Liver (tissue), 9 donors: ENCODE data around the gene SNAI3. TPM values are rescaled to one million over a fixed set of nuclear protein-coding genes. Genes with fewer than 3 reads are reported as not detected.

ENCODE experiments used
- DNase-seq: peaks from one replicate; pipeline ENCODE4 v3.0.0-alpha.2; 2017; ENCODE audit warnings: low spot score
- H3K27ac ChIP-seq, 2 donors: one replicate each; pipeline ENCODE4 v1.7.0; 2013; ENCODE audit warnings: inconsistent platforms in 2 of 2, low read length in 2 of 2, control low read depth in 1 of 2, low read depth in 1 of 2, mild to moderate bottlenecking in 1 of 2
- H3K27me3 ChIP-seq, 4 donors: one replicate each; pipeline versions ENCODE4 v1.6.1 to v1.7.0; 2013; ENCODE audit warnings: low read length in 3 of 4, inconsistent platforms in 1 of 4, mild to moderate bottlenecking in 1 of 4, moderate library complexity in 1 of 4; ENCODE audit not compliant: control insufficient read depth in 4 of 4, insufficient read depth in 4 of 4
- H3K36me3 ChIP-seq, 4 donors: one replicate each; pipeline versions ENCODE4 v1.6.1 to v1.7.0; 2013; ENCODE audit warnings: low read length in 3 of 4, mild to moderate bottlenecking in 3 of 4, low read depth in 1 of 4, moderate library complexity in 1 of 4; ENCODE audit not compliant: control insufficient read depth in 4 of 4, insufficient read depth in 3 of 4
- H3K4me1 ChIP-seq, 4 donors: one replicate each; pipeline versions ENCODE4 v1.6.1 to v1.7.0; 2013; ENCODE audit warnings: low read length in 3 of 4, mild to moderate bottlenecking in 3 of 4, moderate library complexity in 1 of 4; ENCODE audit not compliant: control insufficient read depth in 4 of 4, insufficient read depth in 4 of 4
- H3K4me3 ChIP-seq, 3 donors: one replicate each; pipeline versions ENCODE4 v1.6.1 to v1.7.0; 2013; ENCODE audit warnings: low read length in 3 of 3, control low read depth in 1 of 3, low read depth in 1 of 3, mild to moderate bottlenecking in 1 of 3
- H3K9ac ChIP-seq, 2 donors: one replicate each; pipeline ENCODE4 v1.7.0; 2013; ENCODE audit warnings: low read length in 2 of 2, mild to moderate bottlenecking in 2 of 2, moderate library complexity in 2 of 2, control low read depth in 1 of 2, low read depth in 1 of 2
- H3K9me3 ChIP-seq, 4 donors: one replicate each; pipeline versions ENCODE4 v1.6.1 to v1.7.0; 2013; ENCODE audit warnings: low read length in 3 of 4; ENCODE audit not compliant: control insufficient read depth in 4 of 4
- ATF3 ChIP-seq: IDR thresholded peaks from 2 replicates; pipeline ENCODE4 v1.6.1; 2016; ENCODE audit warnings: antibody characterized with exemption
- CTCF ChIP-seq: fragments of 150-350 bp; IDR thresholded peaks from 2 replicates; pipeline ENCODE4 v1.5.1; 2017; ENCODE audit warnings: improper control_type of control experiment, low read depth, low read length; ENCODE audit not compliant: missing input control
- EGR1 ChIP-seq, 2 donors: IDR thresholded peaks; 2 replicates each; pipeline ENCODE4 v1.6.1; 2016 to 2018; ENCODE audit warnings: antibody characterized with exemption in 2 of 2, low read depth in 2 of 2
- FOXA1 ChIP-seq: IDR thresholded peaks from 2 replicates; pipeline ENCODE4 v1.6.1; 2016; ENCODE audit warnings: antibody characterized with exemption
- FOXA2 ChIP-seq: IDR thresholded peaks from 2 replicates; pipeline ENCODE4 v1.6.1; 2016; ENCODE audit warnings: antibody characterized with exemption
- GABPA ChIP-seq, 2 donors: IDR thresholded peaks in 1 of 2; conservative IDR thresholded peaks in 1 of 2; 2 replicates each; pipeline ENCODE4 v1.6.1; 2016; ENCODE audit warnings: antibody characterized with exemption in 2 of 2, mild to moderate bottlenecking in 1 of 2, moderate library complexity in 1 of 2
- HNF4A ChIP-seq, 2 donors: conservative IDR thresholded peaks; 2 replicates each; pipeline ENCODE4 v1.6.1; 2016; ENCODE audit warnings: antibody characterized with exemption in 2 of 2, mild to moderate bottlenecking in 2 of 2
- HNF4G ChIP-seq: IDR thresholded peaks from 2 replicates; pipeline ENCODE4 v1.6.1; 2016; ENCODE audit warnings: antibody characterized with exemption
- NR2F2 ChIP-seq: IDR thresholded peaks from 2 replicates; pipeline ENCODE4 v1.6.1; 2016; ENCODE audit warnings: antibody characterized with exemption
- RAD21 ChIP-seq, 2 donors: IDR thresholded peaks; 2 replicates each; pipeline ENCODE4 v1.6.1; 2016; ENCODE audit warnings: antibody characterized with exemption in 2 of 2, mild to moderate bottlenecking in 2 of 2
- RXRA ChIP-seq, 2 donors: IDR thresholded peaks; 2 replicates each; pipeline ENCODE4 v1.6.1; 2017 to 2018; ENCODE audit warnings: antibody characterized with exemption in 2 of 2, mild to moderate bottlenecking in 1 of 2
- SP1 ChIP-seq: IDR thresholded peaks from 2 replicates; pipeline ENCODE4 v1.6.1; 2018; ENCODE audit warnings: antibody characterized with exemption, mild to moderate bottlenecking
- TAF1 ChIP-seq: conservative IDR thresholded peaks from 2 replicates; pipeline ENCODE4 v1.6.1; 2016; ENCODE audit warnings: antibody characterized with exemption, mild to moderate bottlenecking
- YY1 ChIP-seq: IDR thresholded peaks from 2 replicates; pipeline ENCODE4 v1.6.1; 2016; ENCODE audit warnings: antibody characterized with exemption, mild to moderate bottlenecking
- ZBTB33 ChIP-seq: IDR thresholded peaks from 2 replicates; pipeline ENCODE4 v1.6.1; 2016; ENCODE audit warnings: antibody characterized with exemption
- WGBS: extraction: QIAGEN DNeasy Blood & Tissue Kit; methylation state at CpG from one replicate; pipeline ENCODE4 v1.1.7; 2013; 5-methylcytosine and 5-hydroxymethylcytosine counted together
- polyA plus RNA-seq, 2 donors: library from polyadenylated mRNA; stranded (reverse) in 1 of 2; unstranded in 1 of 2; fragments of 200-250 nt in 1 of 2; fragments of >200 nt in 1 of 2; fragmentation: Nextera tagmentation in 1 of 2; extraction: Ambion mirVana in 1 of 2; gene quantifications; one replicate each; pipeline versions ENCODE4 v1.2.1 to v1.2.3, GENCODE V29; 2013 to 2015
- total RNA-seq, 2 donors: library from RNA; depleted of rRNA; stranded (reverse); fragments of >200 nt; gene quantifications; one replicate each; pipeline ENCODE4 v1.2.3, GENCODE V29; 2014
- donor health status: healthy.
- donor health status: healthy.
- donor health status: healthy.
- donor health status: healthy.
- donor health status: healthy.

Gene SNAI3
- total and polyA plus RNA-seq, 4 donors, result 0.05 to 0.48 (median 0.20) TPM

GRCh38 chr16:88723507-88723887 is 37.2 kb upstream of the SNAI3 start (continued):
- TF ChIP-seq YY1, result no peak

- Histone ChIP-seq H3K27ac (no peak overlapping the region), H3K9ac (no peak overlapping the region), H3K4me1 (no peaks in the 10 kb centered on the region), H3K9me3 (no peaks in the 10 kb centered on the region), H3K4me3 (no peak overlapping the region), H3K36me3 (peaks cover 16 to 88% (median 43%) of the 10 kb centered on the region in 4 donors), H3K27me3 (no peaks in the 10 kb centered on the region)
- DNase-seq, result no peak
- WGBS, result 96% methylated on average over 39 of the region's 39 CpGs
- no peak for TF ChIP-seq ZBTB33
- no peak for TF ChIP-seq EGR1 (IDR thresholded peaks at IDR 0.05; ENCODE audit: low read depth in 2 of 2)
These were observed 36.6 kb upstream of the SNAI3 start for GRCh38 chr16:88722784-88723506.

- TF ChIP-seq FOXA1 (no peak), TAF1 (no peak), NR2F2 (no peak), RXRA (IDR thresholded peaks at IDR 0.05) (no peak), ZBTB33 (no peak), CTCF (no peak), YY1 (no peak), SP1 (no peak), FOXA2 (no peak), EGR1 (IDR thresholded peaks at IDR 0.05; ENCODE audit: low read depth in 2 of 2) (no peak), HNF4A (conservative IDR thresholded peaks at IDR 0.05) (no peak), ATF3 (no peak), RAD21 (IDR thresholded peaks at IDR 0.05) (no peak), GABPA (IDR thresholded peaks at IDR 0.05 in 1 of 2, conservative IDR thresholded peaks at IDR 0.05 in 1 of 2) (no peak), HNF4G (no peak)
- no peak overlapping the region for H3K9ac ChIP-seq
- no peak overlapping the region for H3K4me3 ChIP-seq
- H3K27me3 ChIP-seq, result no peaks in the 10 kb centered on the region
- no peaks in the 10 kb centered on the region for H3K4me1 ChIP-seq
- WGBS, result 95% methylated on average over 61 of the region's 61 CpGs
- no peak overlapping the region for H3K27ac ChIP-seq
- no peak for DNase-seq
- H3K9me3 ChIP-seq, result no peaks in the 10 kb centered on the region
- H3K36me3 ChIP-seq, result peaks cover 21 to 89% (median 43%) of the 10 kb centered on the region in 4 donors
These were observed 35.8 kb upstream of the SNAI3 start for GRCh38 chr16:88721815-88722755.
